ENCODE results near the gene CLCN1. TPM values are rescaled to one million over a fixed set of nuclear protein-coding genes. Genes with fewer than 3 reads are reported as not detected.

CLCN1 gene
- total and polyA plus RNA-seq, 2 donors (not counting 1 experiment from before 2014, with no cell fraction given) = under 0.01 TPM; not detected in 1

DNA sequence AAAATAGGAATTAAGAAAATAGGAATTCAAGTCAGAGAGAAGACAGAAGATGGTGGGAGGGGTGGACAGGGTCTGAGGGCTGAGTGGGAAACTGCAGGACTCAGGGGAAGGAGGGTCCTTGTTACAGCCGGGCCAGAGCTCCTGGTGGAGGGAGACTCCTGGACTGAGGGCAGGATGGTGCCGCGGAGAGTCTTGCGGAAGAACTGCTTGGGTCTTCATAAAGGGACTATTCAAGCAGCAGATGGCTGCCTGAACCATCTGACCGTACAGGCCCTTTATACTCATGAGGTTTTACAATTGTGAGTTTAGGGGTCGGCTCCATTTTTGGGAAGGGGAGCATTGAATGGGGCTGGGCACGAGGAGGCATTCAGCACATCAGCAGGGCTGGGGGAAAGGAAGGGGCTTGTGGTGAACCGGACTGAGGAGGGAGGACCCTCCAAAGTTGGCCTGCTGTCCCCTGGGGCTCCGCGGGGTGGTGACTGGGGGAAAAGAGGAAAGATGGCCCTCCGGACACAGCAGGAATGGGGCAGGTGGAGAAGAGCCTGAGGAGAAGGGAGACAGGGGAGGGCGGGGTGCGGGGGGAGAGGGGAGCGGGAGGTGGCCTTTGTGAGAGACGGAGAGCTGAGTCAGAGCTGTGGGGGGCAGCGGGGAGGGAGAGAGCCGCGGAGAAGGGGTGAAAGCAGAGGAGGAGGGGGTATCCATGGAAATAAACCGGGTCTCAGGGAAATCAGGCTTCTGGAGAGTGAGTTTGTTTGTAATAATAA, 45.1 kb downstream of the CLCN1 start:
- peak overlapping the region in 2 of 4 experiments; percentile 10 to 66 for H3K4me3 ChIP-seq (replicated peaks in 1 of 4; ENCODE audit: control extremely low read depth in 1 of 4, insufficient read depth in 1 of 4, low read depth in 3 of 4, low read length in 4 of 4)

DNA sequence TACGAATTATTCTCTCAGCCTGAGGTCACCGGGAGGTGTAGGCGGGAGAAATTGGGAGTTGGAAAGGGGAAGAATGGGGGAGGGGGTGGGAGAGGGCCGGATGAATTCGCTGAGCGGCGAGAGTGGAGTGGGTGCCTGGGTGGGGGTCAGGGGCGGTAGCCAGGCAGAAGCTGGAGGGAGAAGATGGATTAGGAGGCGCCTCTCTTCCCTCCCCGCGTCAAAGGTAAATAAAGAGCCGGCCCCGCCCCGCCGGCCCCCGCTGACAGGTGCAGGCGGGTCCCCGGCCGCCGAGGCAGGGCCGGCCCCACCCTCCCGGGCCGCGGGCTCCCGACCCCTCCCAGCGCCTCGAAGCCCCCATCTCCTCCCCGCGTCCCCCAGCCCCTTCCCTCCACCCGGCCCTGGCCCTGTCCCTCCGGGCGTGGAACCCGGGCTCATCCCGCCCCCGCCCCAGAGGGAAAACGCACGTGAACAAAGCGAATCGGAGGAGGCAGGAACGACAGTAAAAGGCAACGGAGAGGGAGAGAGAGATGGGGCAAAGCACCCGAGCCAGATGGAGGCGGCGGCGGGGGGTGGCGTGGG, 45.7 kb downstream of the CLCN1 start:
- H3K4me2 ChIP-seq (ENCODE audit: extremely low read depth, insufficient read depth, low read length) = no peak overlapping the region
- no peak for TF ChIP-seq EZH2 (IDR thresholded peaks at IDR 0.05; ENCODE audit: low read length, missing control alignments)
- TF ChIP-seq, protein P1, sequence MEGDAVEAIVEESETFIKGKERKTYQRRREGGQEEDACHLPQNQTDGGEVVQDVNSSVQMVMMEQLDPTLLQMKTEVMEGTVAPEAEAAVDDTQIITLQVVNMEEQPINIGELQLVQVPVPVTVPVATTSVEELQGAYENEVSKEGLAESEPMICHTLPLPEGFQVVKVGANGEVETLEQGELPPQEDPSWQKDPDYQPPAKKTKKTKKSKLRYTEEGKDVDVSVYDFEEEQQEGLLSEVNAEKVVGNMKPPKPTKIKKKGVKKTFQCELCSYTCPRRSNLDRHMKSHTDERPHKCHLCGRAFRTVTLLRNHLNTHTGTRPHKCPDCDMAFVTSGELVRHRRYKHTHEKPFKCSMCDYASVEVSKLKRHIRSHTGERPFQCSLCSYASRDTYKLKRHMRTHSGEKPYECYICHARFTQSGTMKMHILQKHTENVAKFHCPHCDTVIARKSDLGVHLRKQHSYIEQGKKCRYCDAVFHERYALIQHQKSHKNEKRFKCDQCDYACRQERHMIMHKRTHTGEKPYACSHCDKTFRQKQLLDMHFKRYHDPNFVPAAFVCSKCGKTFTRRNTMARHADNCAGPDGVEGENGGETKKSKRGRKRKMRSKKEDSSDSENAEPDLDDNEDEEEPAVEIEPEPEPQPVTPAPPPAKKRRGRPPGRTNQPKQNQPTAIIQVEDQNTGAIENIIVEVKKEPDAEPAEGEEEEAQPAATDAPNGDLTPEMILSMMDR (conservative IDR thresholded peaks at IDR 0.05 in 1 of 2, IDR thresholded peaks at IDR 0.05 in 1 of 2; ENCODE audit: low read depth in 1 of 2, low read length in 2 of 2) = no peak

More for the DNA sequence above, 45.1 kb downstream of the CLCN1 start:
- TF ChIP-seq EZH2 (IDR thresholded peaks at IDR 0.05; ENCODE audit: low read length, missing control alignments) = no peak
- TF ChIP-seq, protein P1 (conservative IDR thresholded peaks at IDR 0.05 in 1 of 2, IDR thresholded peaks at IDR 0.05 in 1 of 2; ENCODE audit: low read depth in 1 of 2, low read length in 2 of 2) = no peak
- H3K79me2 ChIP-seq (ENCODE audit: control insufficient read depth, insufficient read depth, low read length) = no peaks in the 10 kb centered on the region
- H3K27me3 ChIP-seq (ENCODE audit: control insufficient read depth, insufficient read depth, low read length) = peaks cover 35% of the 10 kb centered on the region
- H3K9me3 ChIP-seq (ENCODE audit: control insufficient read depth, insufficient read depth, low read depth, low read length) = no peaks in the 10 kb centered on the region
- no peak for DNase-seq (ENCODE audit: low read depth in 2 of 2)
- H3K4me1 ChIP-seq (ENCODE audit: control insufficient read depth, extremely low read depth, insufficient read depth, low read length) = no peaks in the 10 kb centered on the region
- no peaks in the 10 kb centered on the region for H3K36me3 ChIP-seq (ENCODE audit: control insufficient read depth, insufficient read depth, low read length)
- H3K27ac ChIP-seq (ENCODE audit: insufficient read depth, low read length) = no peak overlapping the region
- H2AFZ ChIP-seq (ENCODE audit: low read length) = no peak overlapping the region
- no peaks in the 10 kb centered on the region for H4K20me1 ChIP-seq (ENCODE audit: control insufficient read depth, extremely low read depth, insufficient read depth, low read length)
- H3K9ac ChIP-seq (ENCODE audit: insufficient read depth, low read length) = no peak overlapping the region
- no peak overlapping the region for H3K4me2 ChIP-seq (ENCODE audit: extremely low read depth, insufficient read depth, low read length)

DNA sequence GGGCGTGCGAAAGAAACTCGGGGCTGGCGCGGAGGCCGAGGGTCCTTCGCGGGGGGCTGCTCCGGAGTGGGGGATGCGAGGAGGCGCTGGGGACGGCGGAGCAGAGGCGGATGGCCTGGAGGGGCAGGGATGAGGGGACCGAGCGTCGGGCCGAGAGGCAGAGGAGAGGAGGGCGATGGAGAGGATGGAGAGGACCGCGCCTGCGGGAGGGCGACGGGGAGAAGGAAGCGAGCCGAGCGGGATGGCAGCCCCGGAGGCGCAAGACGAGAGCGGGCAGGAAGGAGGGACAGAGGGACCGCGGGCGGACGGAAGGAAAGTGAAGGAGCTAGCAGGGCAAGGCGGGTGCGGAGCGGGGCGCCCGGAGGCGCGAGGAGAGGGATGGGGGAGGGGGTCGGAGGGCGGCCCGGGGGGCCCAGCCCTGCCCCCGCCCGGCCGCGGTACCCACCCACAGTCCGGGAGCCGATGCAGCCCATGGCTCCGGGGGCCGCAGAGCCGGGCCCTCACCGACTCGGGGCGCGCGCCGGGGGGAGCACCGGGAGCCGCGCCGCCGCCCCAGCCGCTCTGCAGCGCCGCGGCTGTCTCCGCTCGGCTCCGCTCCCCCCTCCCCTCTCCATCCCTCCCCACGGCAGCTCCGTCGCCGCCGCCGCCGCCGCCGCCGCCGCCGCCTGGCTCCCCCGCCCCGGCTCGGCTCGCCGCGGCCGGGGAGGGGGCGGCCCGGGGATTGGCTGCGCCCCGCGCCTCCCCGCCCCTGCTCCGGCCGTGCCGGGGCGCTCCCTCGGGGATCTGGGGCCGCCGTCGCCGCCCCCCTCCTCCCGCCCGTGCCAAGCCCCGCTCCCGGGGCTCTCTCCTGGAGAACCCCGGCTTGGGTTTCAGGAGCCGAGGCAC, 46.5 kb downstream of the CLCN1 start, which contains the start of gene FAM131B:
FAM131B (minus strand) TSS at position 583 of the 885 bp plus-strand sequence; CDS start at position 473, 110 bp downstream.
- no peaks in the 10 kb centered on the region for H3K9me3 ChIP-seq (ENCODE audit: control insufficient read depth, insufficient read depth, low read depth, low read length)
- H2AFZ ChIP-seq (ENCODE audit: low read length) = peak within 1 kb of the TSS; percentile 59
- peak; percentile 87 for TF ChIP-seq EZH2 (IDR thresholded peaks at IDR 0.05; ENCODE audit: low read length, missing control alignments)
- TF ChIP-seq, protein P1 (conservative IDR thresholded peaks at IDR 0.05 in 1 of 2, IDR thresholded peaks at IDR 0.05 in 1 of 2; ENCODE audit: low read depth in 1 of 2, low read length in 2 of 2) = no peak
- H3K9ac ChIP-seq (ENCODE audit: insufficient read depth, low read length) = peak within 1 kb of the TSS; percentile 23
- H3K4me3 ChIP-seq (replicated peaks in 1 of 4; ENCODE audit: control extremely low read depth in 1 of 4, insufficient read depth in 1 of 4, low read depth in 3 of 4, low read length in 4 of 4) = peak within 1 kb of the TSS; percentile 49 to 66 (median 62)
- H3K79me2 ChIP-seq (ENCODE audit: control insufficient read depth, insufficient read depth, low read length) = no peaks in the 10 kb centered on the region
- no peaks in the 10 kb centered on the region for H3K36me3 ChIP-seq (ENCODE audit: control insufficient read depth, insufficient read depth, low read length)
- H3K27me3 ChIP-seq (ENCODE audit: control insufficient read depth, insufficient read depth, low read length) = peaks cover 35% of the 10 kb centered on the region
- H4K20me1 ChIP-seq (ENCODE audit: control insufficient read depth, extremely low read depth, insufficient read depth, low read length) = no peaks in the 10 kb centered on the region
- H3K27ac ChIP-seq (ENCODE audit: insufficient read depth, low read length) = no peak within 1 kb of the TSS
- peak within 1 kb of the TSS; percentile 88 for H3K4me2 ChIP-seq (ENCODE audit: extremely low read depth, insufficient read depth, low read length)
- H3K4me1 ChIP-seq (ENCODE audit: control insufficient read depth, extremely low read depth, insufficient read depth, low read length) = no peaks in the 10 kb centered on the region
- no peak for DNase-seq (ENCODE audit: low read depth in 2 of 2)

More for the DNA sequence above, 45.7 kb downstream of the CLCN1 start:
- H3K9me3 ChIP-seq (ENCODE audit: control insufficient read depth, insufficient read depth, low read depth, low read length) = no peaks in the 10 kb centered on the region
- H2AFZ ChIP-seq (ENCODE audit: low read length) = no peak overlapping the region
- H3K79me2 ChIP-seq (ENCODE audit: control insufficient read depth, insufficient read depth, low read length) = no peaks in the 10 kb centered on the region
- H3K27me3 ChIP-seq (ENCODE audit: control insufficient read depth, insufficient read depth, low read length) = peaks cover 35% of the 10 kb centered on the region
- H3K9ac ChIP-seq (ENCODE audit: insufficient read depth, low read length) = no peak overlapping the region
- peak overlapping the region in 3 of 4 experiments; percentile 49 to 66 (median 58) for H3K4me3 ChIP-seq (replicated peaks in 1 of 4; ENCODE audit: control extremely low read depth in 1 of 4, insufficient read depth in 1 of 4, low read depth in 3 of 4, low read length in 4 of 4)
- H3K36me3 ChIP-seq (ENCODE audit: control insufficient read depth, insufficient read depth, low read length) = no peaks in the 10 kb centered on the region
- no peaks in the 10 kb centered on the region for H3K4me1 ChIP-seq (ENCODE audit: control insufficient read depth, extremely low read depth, insufficient read depth, low read length)
- H4K20me1 ChIP-seq (ENCODE audit: control insufficient read depth, extremely low read depth, insufficient read depth, low read length) = no peaks in the 10 kb centered on the region
- no peak overlapping the region for H3K27ac ChIP-seq (ENCODE audit: insufficient read depth, low read length)
- DNase-seq (ENCODE audit: low read depth in 2 of 2) = no peak

All from fibroblast of lung (primary cell).